Stomach (tissue), 4 donors: ENCODE data around the gene NBDY.

ENCODE experiments used
- EP300 ChIP-seq: sonication (generic); formaldehyde crosslinking; IDR thresholded peaks from one replicate; pipeline ENCODE4 v1.6.1; 2017; ENCODE audit warnings: antibody characterized with exemption
- POLR2A ChIP-seq, 4 donors: fragments of 450-650 bp; IDR thresholded peaks; one replicate each; pipeline ENCODE4 v1.6.1; 2016; ENCODE audit warnings: antibody characterized with exemption in 4 of 4, control low read depth in 2 of 4, mild to moderate bottlenecking in 1 of 4, moderate library complexity in 1 of 4
- POLR2AphosphoS5 ChIP-seq, 3 donors: sonication (generic); formaldehyde crosslinking; IDR thresholded peaks; one replicate each; pipeline ENCODE4 v1.6.1; 2016; ENCODE audit warnings: antibody characterized with exemption in 3 of 3
- TF ChIP-seq, protein P1 (sequence below), 7 experiments: fragments of 450-650 bp in 4 of 7; fragments of 200-600 bp in 3 of 7; sonication (generic) in 3 of 7; IDR thresholded peaks; one replicate each; pipeline ENCODE4 v1.5.1; 2016 to 2019; ENCODE audit warnings: antibody characterized with exemption in 7 of 7, control low read depth in 2 of 7, mild to moderate bottlenecking in 1 of 7

DNA sequence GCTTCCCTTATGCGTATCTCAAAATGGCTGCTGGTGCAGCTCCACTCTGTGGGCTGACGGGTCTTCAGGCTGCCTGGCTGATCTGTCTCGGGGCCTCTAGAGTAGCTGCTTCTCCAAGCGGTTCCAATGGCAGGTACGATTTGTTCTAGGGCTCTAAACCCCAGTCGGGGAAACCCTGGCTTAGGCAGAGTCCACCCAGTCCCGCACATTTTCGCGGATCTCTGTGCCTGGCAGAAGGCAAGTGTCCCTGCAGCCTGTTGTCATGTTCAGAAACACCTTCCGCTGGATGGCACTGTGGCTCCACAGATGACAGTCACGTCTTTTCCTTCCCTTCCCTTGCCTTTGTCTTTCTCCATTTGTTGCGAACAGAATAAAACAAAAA lies 54.4 kb downstream of the NBDY start:
- TF ChIP-seq, protein P1, sequence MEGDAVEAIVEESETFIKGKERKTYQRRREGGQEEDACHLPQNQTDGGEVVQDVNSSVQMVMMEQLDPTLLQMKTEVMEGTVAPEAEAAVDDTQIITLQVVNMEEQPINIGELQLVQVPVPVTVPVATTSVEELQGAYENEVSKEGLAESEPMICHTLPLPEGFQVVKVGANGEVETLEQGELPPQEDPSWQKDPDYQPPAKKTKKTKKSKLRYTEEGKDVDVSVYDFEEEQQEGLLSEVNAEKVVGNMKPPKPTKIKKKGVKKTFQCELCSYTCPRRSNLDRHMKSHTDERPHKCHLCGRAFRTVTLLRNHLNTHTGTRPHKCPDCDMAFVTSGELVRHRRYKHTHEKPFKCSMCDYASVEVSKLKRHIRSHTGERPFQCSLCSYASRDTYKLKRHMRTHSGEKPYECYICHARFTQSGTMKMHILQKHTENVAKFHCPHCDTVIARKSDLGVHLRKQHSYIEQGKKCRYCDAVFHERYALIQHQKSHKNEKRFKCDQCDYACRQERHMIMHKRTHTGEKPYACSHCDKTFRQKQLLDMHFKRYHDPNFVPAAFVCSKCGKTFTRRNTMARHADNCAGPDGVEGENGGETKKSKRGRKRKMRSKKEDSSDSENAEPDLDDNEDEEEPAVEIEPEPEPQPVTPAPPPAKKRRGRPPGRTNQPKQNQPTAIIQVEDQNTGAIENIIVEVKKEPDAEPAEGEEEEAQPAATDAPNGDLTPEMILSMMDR (IDR thresholded peaks at IDR 0.05) = peak in 3 of 7 experiments; percentile 10 to 51 (median 45)
- no peak for TF ChIP-seq POLR2A (IDR thresholded peaks at IDR 0.05)
- TF ChIP-seq POLR2AphosphoS5 (IDR thresholded peaks at IDR 0.05) = no peak
- no peak for TF ChIP-seq EP300
